H1 (cell line): Measurements from ENCODE around the gene KBTBD13. TPM values are rescaled to one million over a fixed set of nuclear protein-coding genes. Genes with fewer than 3 reads are reported as not detected.

Experiments used
- CTCF ChIA-PET: fragments of 300-600 bp; sonication (Branson Sonifier 250); formaldehyde crosslinking; loops from one replicate; lab custom pipeline; 2021; ENCODE audit not compliant: partially characterized antibody; lab: Charles Lee
- POLR2A ChIA-PET: fragments of 300-600 bp; sonication (Branson Sonifier 250); formaldehyde crosslinking; loops from one replicate; lab custom pipeline; 2021; ENCODE audit warnings: inconsistent platforms; ENCODE audit not compliant: partially characterized antibody; lab: Charles Lee
- DNase-seq, 2 experiments: peaks; one replicate each; pipeline versions ENCODE4 v3.0.0 to v3.0.0-alpha.2; 2010 to 2022; ENCODE audit warnings: low spot score in 2 of 2, low read depth in 1 of 2, mixed read lengths in 1 of 2
- FAIRE-seq: peaks from 2 replicates; lab custom pipeline; 2011; peaks lifted over from hg19 to GRCh38; lab: Jason Lieb, UNC
- H2AFZ ChIP-seq: 2 replicates; pipeline ENCODE4 v1.8.1; 2012; ENCODE audit warnings: low read length, inconsistent platforms
- H2AK5ac ChIP-seq: 2 replicates; pipeline ENCODE4 v1.6.1; 2013; ENCODE audit warnings: low read depth, low read length
- H2BK120ac ChIP-seq: replicated peaks from 2 replicates; pipeline ENCODE3; 2013; ENCODE audit warnings: low read depth, low read length, inconsistent platforms
- H2BK12ac ChIP-seq: 2 replicates; pipeline ENCODE4 v1.6.1; 2013; ENCODE audit warnings: low read depth, low read length
- H2BK15ac ChIP-seq: 2 replicates; pipeline ENCODE4 v1.6.1; 2013; ENCODE audit warnings: low read length
- H2BK20ac ChIP-seq: 2 replicates; pipeline ENCODE4 v1.6.1; 2013; ENCODE audit warnings: low read length
- H2BK5ac ChIP-seq: 2 replicates; pipeline ENCODE4 v1.6.1; 2013; ENCODE audit warnings: low read depth, low read length
- H3K14ac ChIP-seq: 2 replicates; pipeline ENCODE4 v1.6.1; 2013; ENCODE audit warnings: inconsistent platforms; ENCODE audit not compliant: insufficient read length
- H3K18ac ChIP-seq: 2 replicates; pipeline ENCODE4 v1.6.1; 2013; ENCODE audit warnings: low read length; ENCODE audit errors: extremely low read depth
- H3K23ac ChIP-seq: 2 replicates; pipeline ENCODE4 v1.6.1; 2013; ENCODE audit warnings: inconsistent platforms; ENCODE audit not compliant: insufficient read length
- H3K23me2 ChIP-seq: 2 replicates; pipeline ENCODE4 v1.6.1; 2013; ENCODE audit warnings: low read depth, low read length
- H3K27ac ChIP-seq: 2 replicates; pipeline ENCODE4 v1.6.1; 2011; ENCODE audit warnings: low read depth, low read length, inconsistent platforms
- H3K27me3 ChIP-seq, 4 experiments: replicated peaks in 1 of 4; 1 replicate in 1 of 4; 2 replicates in 3 of 4; pipeline versions ENCODE4 v1.6.1 to v1.8.1; 2011 to 2013; ENCODE audit warnings: low read length in 3 of 4, mild to moderate bottlenecking in 3 of 4, inconsistent platforms in 2 of 4, mixed read lengths in 2 of 4, moderate library complexity in 1 of 4; ENCODE audit not compliant: control insufficient read depth in 3 of 4, insufficient read depth in 3 of 4; ENCODE audit errors: extremely low read depth in 1 of 4
- H3K36me3 ChIP-seq, 4 experiments: 2 replicates each; pipeline versions ENCODE4 v1.6.1 to v1.8.1; 2011 to 2013; ENCODE audit warnings: mild to moderate bottlenecking in 4 of 4, low read length in 3 of 4, moderate library complexity in 2 of 4, control low read depth in 1 of 4, inconsistent platforms in 1 of 4; ENCODE audit not compliant: insufficient read depth in 4 of 4, control insufficient read depth in 2 of 4
- H3K4ac ChIP-seq: replicated peaks from 2 replicates; pipeline ENCODE3; 2013; ENCODE audit warnings: low read length, low read depth, mixed read lengths, inconsistent platforms; ENCODE audit not compliant: insufficient read length
- H3K4me1 ChIP-seq, 4 experiments: replicated peaks in 1 of 4; 1 replicate in 1 of 4; 2 replicates in 3 of 4; pipeline versions ENCODE4 v1.6.1 to v1.8.1; 2011 to 2013; ENCODE audit warnings: low read length in 3 of 4, inconsistent platforms in 2 of 4, mixed read lengths in 1 of 4; ENCODE audit not compliant: insufficient read depth in 4 of 4, control insufficient read depth in 3 of 4
- H3K4me2 ChIP-seq, 2 experiments: 2 replicates each; pipeline versions ENCODE4 v1.6.1 to v1.8.1; 2011 to 2013; ENCODE audit warnings: low read depth in 2 of 2, low read length in 2 of 2, control low read depth in 1 of 2, inconsistent platforms in 1 of 2, mild to moderate bottlenecking in 1 of 2; ENCODE audit not compliant: insufficient read depth in 1 of 2
- H3K4me3 ChIP-seq, 4 experiments: fragments of 200-600, 300-600 bp in 1 of 4; sonication (generic), shearing (Covaris generic), sonication (Bioruptor Twin) in 1 of 4; 2 replicates each; pipeline versions ENCODE4 v1.5.1 to v1.8.1; 2011 to 2016; ENCODE audit warnings: low read length in 4 of 4, low read depth in 3 of 4, control low read depth in 2 of 4, inconsistent platforms in 2 of 4, mild to moderate bottlenecking in 2 of 4, mixed read lengths in 1 of 4, moderate library complexity in 1 of 4; ENCODE audit not compliant: insufficient read depth in 2 of 4; ENCODE audit errors: extremely low read depth in 1 of 4
- H3K56ac ChIP-seq: replicated peaks from 2 replicates; pipeline ENCODE3; 2013; ENCODE audit warnings: low read depth, mild to moderate bottlenecking, mixed read lengths, low read length, inconsistent platforms; ENCODE audit not compliant: insufficient read length
- H3K79me1 ChIP-seq: 2 replicates; pipeline ENCODE4 v1.6.1; 2013; ENCODE audit warnings: low read depth, low read length, control low read depth
- H3K79me2 ChIP-seq, 2 experiments: 2 replicates each; pipeline versions ENCODE4 v1.6.1 to v1.8.1; 2012 to 2013; ENCODE audit warnings: low read length in 2 of 2, mild to moderate bottlenecking in 2 of 2, inconsistent platforms in 1 of 2; ENCODE audit not compliant: insufficient read depth in 2 of 2, control insufficient read depth in 1 of 2
- H3K9ac ChIP-seq, 4 experiments: replicated peaks in 1 of 4; 1 replicate in 1 of 4; 2 replicates in 3 of 4; pipeline versions ENCODE4 v1.6.1 to v1.8.1; 2011 to 2013; ENCODE audit warnings: low read depth in 3 of 4, low read length in 3 of 4, control low read depth in 2 of 4, mild to moderate bottlenecking in 2 of 4, moderate library complexity in 2 of 4, inconsistent platforms in 1 of 4; ENCODE audit errors: extremely low read depth in 1 of 4
- H3K9me3 ChIP-seq, 2 experiments: 2 replicates each; pipeline versions ENCODE4 v1.6.1 to v1.8.1; 2012 to 2013; ENCODE audit warnings: mild to moderate bottlenecking in 2 of 2, moderate library complexity in 2 of 2, control low read depth in 1 of 2, inconsistent platforms in 1 of 2, low read depth in 1 of 2, low read length in 1 of 2, mixed read lengths in 1 of 2; ENCODE audit not compliant: insufficient read depth in 2 of 2
- H4K20me1 ChIP-seq, 2 experiments: replicated peaks in 1 of 2; 2 replicates each; pipeline versions ENCODE3 to v1.8.1; 2011 to 2013; ENCODE audit warnings: inconsistent platforms in 2 of 2, low read length in 2 of 2, mild to moderate bottlenecking in 1 of 2; ENCODE audit not compliant: insufficient read depth in 2 of 2, control insufficient read depth in 1 of 2
- H4K5ac ChIP-seq: 2 replicates; pipeline ENCODE4 v1.6.1; 2013; ENCODE audit warnings: low read length, low read depth, mixed read lengths, inconsistent platforms; ENCODE audit not compliant: insufficient read length
- H4K8ac ChIP-seq: 2 replicates; pipeline ENCODE4 v1.8.0; 2013; ENCODE audit warnings: mild to moderate bottlenecking, moderate library complexity, low read length, inconsistent platforms; ENCODE audit not compliant: insufficient read depth; ENCODE audit errors: extremely low read depth
- H4K91ac ChIP-seq: replicated peaks from 2 replicates; pipeline ENCODE3; 2013; ENCODE audit warnings: low read length, mixed read lengths, inconsistent platforms; ENCODE audit not compliant: insufficient read length
- ASH2L ChIP-seq: fragments of 200-600, 300-600 bp; sonication (generic); IDR thresholded peaks from one replicate; pipeline ENCODE4 v1.7.1; 2017; ENCODE audit warnings: low read length
- BACH1 ChIP-seq: IDR thresholded peaks from 2 replicates; pipeline ENCODE4 v1.6.1; 2012; ENCODE audit warnings: low read length, improper control_type of control experiment
- BRCA1 ChIP-seq: IDR thresholded peaks from 2 replicates; pipeline ENCODE4 v1.6.1; 2012; ENCODE audit warnings: low read depth, low read length, improper control_type of control experiment
- CHD2 ChIP-seq: IDR thresholded peaks from 2 replicates; pipeline ENCODE4 v1.6.1; 2012; ENCODE audit warnings: low read length, improper control_type of control experiment
- FOSL1 ChIP-seq: IDR thresholded peaks from 2 replicates; pipeline ENCODE4 v1.6.1; 2011; ENCODE audit warnings: mild to moderate bottlenecking, low read depth, low read length, moderate library complexity; ENCODE audit not compliant: insufficient read depth
- RFX5 ChIP-seq: IDR thresholded peaks from 2 replicates; pipeline ENCODE4 v1.6.1; 2011; ENCODE audit warnings: low read depth, low read length, improper control_type of control experiment, borderline replicate concordance
- TAF7 ChIP-seq: optimal IDR thresholded peaks from 2 replicates; pipeline ENCODE3; 2011; ENCODE audit warnings: low read depth, mild to moderate bottlenecking, inconsistent platforms, low read length, moderate library complexity, borderline replicate concordance
- WGBS, 2 experiments: shearing (Covaris generic) in 1 of 2; methylation state at CpG; one replicate each; pipeline versions ENCODE4 v1.1.6 to v1.1.7; 2013 to 2015; ENCODE audit warnings: low lambda C conversion rate in 2 of 2, mixed read lengths in 2 of 2, inconsistent platforms in 1 of 2, low coverage in 1 of 2, missing lambda C conversion rate in 1 of 2; ENCODE audit not compliant: insufficient replicate concordance in 2 of 2, insufficient coverage in 1 of 2, insufficient read length in 1 of 2; ENCODE audit errors: extremely low coverage in 1 of 2, missing lambda C conversion rate in 1 of 2; 5-methylcytosine and 5-hydroxymethylcytosine counted together
- polyA plus RNA-seq, 7 experiments: library from polyadenylated mRNA; depleted of rRNA in 3 of 7; stranded (reverse) in 5 of 7; unstranded in 2 of 7; fragments of >200 nt in 5 of 7; fragments of 200-250 nt in 2 of 7; gene quantifications; 1 replicate in 5 of 7; 2 replicates in 1 of 7; 4 replicates in 1 of 7; pipeline versions ENCODE4 v1.2.1 to v1.2.3, GENCODE V29; 2011 to 2013; ENCODE audit warnings: missing spikeins in 2 of 7, mixed read lengths in 2 of 7
- total RNA-seq: library from RNA; stranded (reverse); fragmentation: NEBNext Ultra II Directional; extraction: Animal tissue kit (Norgen Biotek cat#: 25700); gene quantifications from 2 replicates; pipeline ENCODE4 v1.2.1, GENCODE V29; 2021
- TF ChIP-seq, protein P1 (sequence below), 3 experiments: IDR thresholded peaks; 1 replicate in 2 of 3; 2 replicates in 1 of 3; pipeline versions ENCODE4 v1.5.1 to v1.6.1; 2011; ENCODE audit warnings: low read length in 3 of 3, mild to moderate bottlenecking in 3 of 3, inconsistent platforms in 2 of 3, low read depth in 1 of 3, moderate library complexity in 1 of 3; ENCODE audit not compliant: insufficient read depth in 1 of 3; ENCODE audit errors: control extremely low read depth in 1 of 3

KBTBD13 gene
- total and polyA plus RNA-seq, 2 of the 8 experiments (the other 6 are each of a cell fraction or from before 2014, with no cell fraction given), result not detected

DNA sequence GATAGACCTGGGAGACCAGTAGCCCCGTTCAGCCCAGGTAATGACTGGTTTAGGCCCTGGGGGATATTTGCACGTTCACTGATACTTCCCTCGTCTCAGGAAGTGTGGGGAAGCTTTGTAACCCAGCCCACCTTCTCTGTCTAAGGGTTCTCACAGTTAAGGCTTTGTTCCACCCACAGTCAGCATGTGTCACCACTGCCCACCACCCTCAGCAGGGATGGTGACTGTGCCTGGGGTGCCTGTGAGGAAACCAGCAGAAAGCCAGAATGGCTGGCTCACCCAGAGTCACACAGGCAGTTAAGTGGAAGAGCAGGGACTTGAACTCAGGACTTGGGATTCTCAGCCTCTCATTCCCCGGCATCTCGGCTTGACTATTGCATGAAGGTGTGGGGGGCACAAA is 5.2 kb downstream of the KBTBD13 start:
- CTCF ChIA-PET, result interaction anchor here (0.9 to 32.9 kb wide), 6 partner anchors 13 to 48 kb away, joined by 3 to 1213 read pairs (median 44); partner anchors contain the start of genes RASL12 and SLC51B
- Histone ChIP-seq H4K20me1 (no peaks in the 10 kb centered on the region), H3K27me3 (peaks cover 0 to 9% (median 8%) of the 10 kb centered on the region in 4 experiments; a peak in 5 of 7 replicates), H3K4ac (peak overlapping the region; percentile 9), H2BK120ac (no peak overlapping the region), H3K56ac (no peak overlapping the region), H3K4me2 (peak overlapping the region in 1 of 2 experiments; percentile 60; a peak in 1 of 4 replicates), H2BK12ac (peak overlapping the region; percentile 71), H3K27ac (no peak overlapping the region), H4K5ac (no peak overlapping the region), H2BK5ac (no peak overlapping the region), H3K18ac (0 out of 2 replicates have a peak overlapping the region, but pooled peaks have one; percentile 17), H3K14ac (no peak overlapping the region), H4K91ac (no peak overlapping the region), H3K79me2 (no peaks in the 10 kb centered on the region), H2BK20ac (peak overlapping the region; percentile 75; the same call in 1 of the 2 replicates), H2AK5ac (no peak overlapping the region; the same call in 1 of the 2 replicates), H2BK15ac (peak overlapping the region; percentile 83), H3K4me3 (no peak overlapping the region), H3K23me2 (no peaks in the 10 kb centered on the region; the same call in 1 of the 2 replicates), H3K9me3 (no peaks in the 10 kb centered on the region), H2AFZ (no peak overlapping the region), H3K4me1 (peaks cover 15 to 28% (median 19%) of the 10 kb centered on the region in 4 experiments), H4K8ac (no peak overlapping the region), H3K79me1 (no peaks in the 10 kb centered on the region), H3K9ac (no peak overlapping the region), H3K36me3 (no peaks in the 10 kb centered on the region), H3K23ac (no peak overlapping the region)
- TF ChIP-seq, protein P1, sequence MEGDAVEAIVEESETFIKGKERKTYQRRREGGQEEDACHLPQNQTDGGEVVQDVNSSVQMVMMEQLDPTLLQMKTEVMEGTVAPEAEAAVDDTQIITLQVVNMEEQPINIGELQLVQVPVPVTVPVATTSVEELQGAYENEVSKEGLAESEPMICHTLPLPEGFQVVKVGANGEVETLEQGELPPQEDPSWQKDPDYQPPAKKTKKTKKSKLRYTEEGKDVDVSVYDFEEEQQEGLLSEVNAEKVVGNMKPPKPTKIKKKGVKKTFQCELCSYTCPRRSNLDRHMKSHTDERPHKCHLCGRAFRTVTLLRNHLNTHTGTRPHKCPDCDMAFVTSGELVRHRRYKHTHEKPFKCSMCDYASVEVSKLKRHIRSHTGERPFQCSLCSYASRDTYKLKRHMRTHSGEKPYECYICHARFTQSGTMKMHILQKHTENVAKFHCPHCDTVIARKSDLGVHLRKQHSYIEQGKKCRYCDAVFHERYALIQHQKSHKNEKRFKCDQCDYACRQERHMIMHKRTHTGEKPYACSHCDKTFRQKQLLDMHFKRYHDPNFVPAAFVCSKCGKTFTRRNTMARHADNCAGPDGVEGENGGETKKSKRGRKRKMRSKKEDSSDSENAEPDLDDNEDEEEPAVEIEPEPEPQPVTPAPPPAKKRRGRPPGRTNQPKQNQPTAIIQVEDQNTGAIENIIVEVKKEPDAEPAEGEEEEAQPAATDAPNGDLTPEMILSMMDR (IDR thresholded peaks at IDR 0.05; ENCODE audit: control extremely low read depth in 1 of 3, insufficient read depth in 1 of 3, low read depth in 1 of 3, low read length in 3 of 3), result no peak
- no peak for TF ChIP-seq BACH1
- TF ChIP-seq TAF7, result no peak
- no peak for TF ChIP-seq RFX5
- no peak for TF ChIP-seq FOSL1
- TF ChIP-seq BRCA1, result no peak
- no peak for TF ChIP-seq ASH2L
- no peak for TF ChIP-seq CHD2
- POLR2A ChIA-PET, result interaction anchor here (2.1 to 14.5 kb wide), 2 partner anchors 15 to 21 kb away, joined by 4 to 93 read pairs; partner anchors contain the start of gene RASL12
- FAIRE-seq, result no peak
- 94% methylated on average over 5 of the region's 5 CpGs; no CpG with 5 or more reads in 1 of the 2 experiments for whole genome bisulfite sequencing, 2 experiments
- DNase-seq, result no peak
